A549 (cell line): ENCODE measurements around the gene GPBP1.

Source experiments
- BHLHE40 ChIP-seq: IDR thresholded peaks from 2 replicates; pipeline ENCODE4 v1.6.1; 2012; ENCODE audit warnings: low read depth, low read length, inconsistent platforms
- CEBPB ChIP-seq, 2 experiments: fragments of >200 bp in 1 of 2; sonication (Bioruptor Twin) in 1 of 2; formaldehyde crosslinking in 1 of 2; IDR thresholded peaks; 2 replicates each; pipeline ENCODE4 v1.6.1; 2012 to 2016
- CTCF ChIP-seq: fragments of >200 bp; sonication (Bioruptor Twin); formaldehyde crosslinking; IDR thresholded peaks from 3 replicates; pipeline ENCODE4 v1.5.1; 2016
- ELK1 ChIP-seq: fragments of 150-350 bp; IDR thresholded peaks from 2 replicates; pipeline ENCODE4 v1.6.1; 2014; ENCODE audit warnings: low read depth, mild to moderate bottlenecking, low read length
- HEYL ChIP-seq: fragments of 250-450 bp; sonication (Bioruptor Pico); IDR thresholded peaks from 2 replicates; pipeline ENCODE4 v1.8.0; 2021; ENCODE audit warnings: mild to moderate bottlenecking, moderate library complexity
- KDM1A ChIP-seq: fragments of 200-600 bp; sonication (generic); IDR thresholded peaks from 2 replicates; pipeline ENCODE4 v1.6.1; 2016; ENCODE audit warnings: low read depth, mild to moderate bottlenecking
- MAX ChIP-seq: IDR thresholded peaks from 2 replicates; pipeline ENCODE4 v1.6.1; 2012
- MAZ ChIP-seq: fragments of 150-350 bp; IDR thresholded peaks from 2 replicates; pipeline ENCODE4 v1.6.1; 2014; ENCODE audit warnings: antibody characterized with exemption, low read depth, low read length, borderline replicate concordance
- PBX3 ChIP-seq: IDR thresholded peaks from 2 replicates; pipeline ENCODE4 v1.6.1; 2012
- SMC3 ChIP-seq: fragments of >200 bp; sonication (Bioruptor Twin); formaldehyde crosslinking; IDR thresholded peaks from 3 replicates; pipeline ENCODE4 v1.6.1; 2018; ENCODE audit warnings: inconsistent platforms
- SREBF2 ChIP-seq: fragments of 450-650 bp; IDR thresholded peaks from 2 replicates; pipeline ENCODE4 v1.6.1; 2014; ENCODE audit warnings: mild to moderate bottlenecking, moderate library complexity
- TP53 ChIP-seq: fragments of 250-450 bp; sonication (Bioruptor Pico); IDR thresholded peaks from 2 replicates; pipeline ENCODE4 v1.5.0; 2021; ENCODE audit warnings: mild to moderate bottlenecking, moderate library complexity
- TF ChIP-seq, protein P1 (sequence below): fragments of 250-450 bp; sonication (Bioruptor Pico); IDR thresholded peaks from 2 replicates; pipeline ENCODE4 v1.5.0; 2021; ENCODE audit warnings: mild to moderate bottlenecking, moderate library complexity, borderline replicate concordance

GRCh38 chr5:57219386-57219785 lies 45.5 kb downstream of the GPBP1 start:
- TF ChIP-seq CTCF (no peak), ELK1 (no peak), CEBPB (IDR thresholded peaks at IDR 0.05) (no peak), BHLHE40 (no peak), MAX (no peak), SREBF2 (no peak), TP53 (CRISPR knock-in tag) (no peak), KDM1A (no peak), PBX3 (no peak), MAZ (no peak), HEYL (CRISPR knock-in tag) (no peak), SMC3 (no peak)
- TF ChIP-seq, protein P1, sequence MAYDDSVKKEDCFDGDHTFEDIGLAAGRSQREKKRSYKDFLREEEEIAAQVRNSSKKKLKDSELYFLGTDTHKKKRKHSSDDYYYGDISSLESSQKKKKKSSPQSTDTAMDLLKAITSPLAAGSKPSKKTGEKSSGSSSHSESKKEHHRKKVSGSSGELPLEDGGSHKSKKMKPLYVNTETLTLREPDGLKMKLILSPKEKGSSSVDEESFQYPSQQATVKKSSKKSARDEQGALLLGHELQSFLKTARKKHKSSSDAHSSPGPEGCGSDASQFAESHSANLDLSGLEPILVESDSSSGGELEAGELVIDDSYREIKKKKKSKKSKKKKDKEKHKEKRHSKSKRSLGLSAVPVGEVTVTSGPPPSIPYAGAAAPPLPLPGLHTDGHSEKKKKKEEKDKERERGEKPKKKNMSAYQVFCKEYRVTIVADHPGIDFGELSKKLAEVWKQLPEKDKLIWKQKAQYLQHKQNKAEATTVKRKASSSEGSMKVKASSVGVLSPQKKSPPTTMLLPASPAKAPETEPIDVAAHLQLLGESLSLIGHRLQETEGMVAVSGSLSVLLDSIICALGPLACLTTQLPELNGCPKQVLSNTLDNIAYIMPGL: no peak
